Parathyroid adenoma (tissue), 2 donors: ENCODE measurements around the gene FUOM.
A peak's percentile ranks its signal among the peaks of the same experiment; 100 is the strongest.

ENCODE experiments used
- H2AFZ ChIP-seq: fragments of 300-600 bp; sonication (generic); one replicate; pipeline ENCODE4 v1.7.0; 2017; ENCODE audit warnings: antibody characterized with exemption, mild to moderate bottlenecking
- H3K27ac ChIP-seq: fragments of 300-600 bp; sonication (generic); one replicate; pipeline ENCODE4 v1.7.0; 2017
- H3K27me3 ChIP-seq: fragments of 300-600 bp; sonication (generic); one replicate; pipeline ENCODE4 v1.7.0; 2017; ENCODE audit warnings: low read length; ENCODE audit not compliant: control insufficient read depth, insufficient read depth
- H3K36me3 ChIP-seq: fragments of 300-600 bp; sonication (generic); one replicate; pipeline ENCODE4 v1.7.0; 2017; ENCODE audit warnings: low read length; ENCODE audit not compliant: control insufficient read depth, insufficient read depth
- H3K4me1 ChIP-seq: fragments of 300-600 bp; sonication (generic); one replicate; pipeline ENCODE4 v1.7.0; 2017; ENCODE audit warnings: control low read depth
- H3K4me2 ChIP-seq: fragments of 300-600 bp; sonication (generic); one replicate; pipeline ENCODE4 v1.7.0; 2017; ENCODE audit warnings: low read length
- H3K4me3 ChIP-seq: fragments of 300-600 bp; sonication (generic); one replicate; pipeline ENCODE4 v1.7.0; 2017; ENCODE audit warnings: low read depth, low read length
- H3K79me2 ChIP-seq: fragments of 300-600 bp; sonication (generic); one replicate; pipeline ENCODE4 v1.7.0; 2017; ENCODE audit warnings: control low read depth
- H3K9ac ChIP-seq: fragments of 300-600 bp; sonication (generic); one replicate; pipeline ENCODE4 v1.7.0; 2017; ENCODE audit warnings: mild to moderate bottlenecking
- H3K9me3 ChIP-seq: fragments of 300-600 bp; sonication (generic); one replicate; pipeline ENCODE4 v1.7.0; 2017; ENCODE audit warnings: low read length; ENCODE audit not compliant: control insufficient read depth
- TF ChIP-seq, protein P1 (sequence below): fragments of 300-600 bp; sonication (generic); IDR thresholded peaks from one replicate; pipeline ENCODE4 v1.7.0; 2017; ENCODE audit warnings: antibody characterized with exemption, mild to moderate bottlenecking
- donor health status: primary hyperparathyroidism.

Gene FUOM

DNA sequence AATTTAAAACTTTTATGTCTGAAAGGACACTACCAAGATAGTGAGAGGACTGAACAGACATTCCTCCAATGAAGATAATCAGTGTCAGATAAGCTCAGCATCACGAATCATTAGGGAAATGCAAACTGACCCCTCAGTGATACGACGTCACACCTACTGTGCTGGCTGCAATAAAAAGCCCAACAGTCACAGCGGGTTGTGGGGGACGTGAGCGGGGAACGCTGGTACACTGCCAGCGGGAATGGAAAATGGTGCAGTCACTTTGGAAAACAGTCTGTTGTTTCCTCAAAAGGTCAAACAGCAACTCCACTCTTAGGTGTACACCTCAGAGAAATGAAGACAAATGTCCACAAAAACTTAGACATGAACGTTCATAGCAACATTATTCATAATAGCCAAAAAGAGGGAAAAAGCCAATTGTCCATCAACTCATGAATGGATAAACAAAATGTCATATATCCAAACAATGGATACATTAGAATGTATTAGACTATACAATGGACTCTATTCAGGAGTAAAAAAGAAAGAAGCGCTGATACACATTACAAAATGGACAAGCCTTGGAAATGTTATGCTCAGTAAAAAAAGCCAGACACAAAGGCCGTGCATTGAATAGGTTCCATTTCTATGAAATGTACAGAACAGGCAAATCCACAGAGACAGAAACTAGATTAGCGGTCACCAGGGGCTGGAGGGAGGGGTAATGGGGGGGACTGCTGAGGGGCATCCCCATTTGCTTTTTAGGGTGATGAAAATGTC lies 17.7 kb upstream of the FUOM start:
- H3K9me3 ChIP-seq, result no peaks in the 10 kb centered on the region
- no peak overlapping the region for H3K9ac ChIP-seq
- no peaks in the 10 kb centered on the region for H3K36me3 ChIP-seq
- no peak overlapping the region for H3K27ac ChIP-seq
- H3K4me3 ChIP-seq, result no peak overlapping the region
- TF ChIP-seq, protein P1, sequence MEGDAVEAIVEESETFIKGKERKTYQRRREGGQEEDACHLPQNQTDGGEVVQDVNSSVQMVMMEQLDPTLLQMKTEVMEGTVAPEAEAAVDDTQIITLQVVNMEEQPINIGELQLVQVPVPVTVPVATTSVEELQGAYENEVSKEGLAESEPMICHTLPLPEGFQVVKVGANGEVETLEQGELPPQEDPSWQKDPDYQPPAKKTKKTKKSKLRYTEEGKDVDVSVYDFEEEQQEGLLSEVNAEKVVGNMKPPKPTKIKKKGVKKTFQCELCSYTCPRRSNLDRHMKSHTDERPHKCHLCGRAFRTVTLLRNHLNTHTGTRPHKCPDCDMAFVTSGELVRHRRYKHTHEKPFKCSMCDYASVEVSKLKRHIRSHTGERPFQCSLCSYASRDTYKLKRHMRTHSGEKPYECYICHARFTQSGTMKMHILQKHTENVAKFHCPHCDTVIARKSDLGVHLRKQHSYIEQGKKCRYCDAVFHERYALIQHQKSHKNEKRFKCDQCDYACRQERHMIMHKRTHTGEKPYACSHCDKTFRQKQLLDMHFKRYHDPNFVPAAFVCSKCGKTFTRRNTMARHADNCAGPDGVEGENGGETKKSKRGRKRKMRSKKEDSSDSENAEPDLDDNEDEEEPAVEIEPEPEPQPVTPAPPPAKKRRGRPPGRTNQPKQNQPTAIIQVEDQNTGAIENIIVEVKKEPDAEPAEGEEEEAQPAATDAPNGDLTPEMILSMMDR, result no peak
- H2AFZ ChIP-seq, result no peak overlapping the region
- H3K79me2 ChIP-seq, result no peaks in the 10 kb centered on the region
- H3K4me1 ChIP-seq, result no peaks in the 10 kb centered on the region
- no peaks in the 10 kb centered on the region for H3K27me3 ChIP-seq
- no peak overlapping the region for H3K4me2 ChIP-seq

DNA sequence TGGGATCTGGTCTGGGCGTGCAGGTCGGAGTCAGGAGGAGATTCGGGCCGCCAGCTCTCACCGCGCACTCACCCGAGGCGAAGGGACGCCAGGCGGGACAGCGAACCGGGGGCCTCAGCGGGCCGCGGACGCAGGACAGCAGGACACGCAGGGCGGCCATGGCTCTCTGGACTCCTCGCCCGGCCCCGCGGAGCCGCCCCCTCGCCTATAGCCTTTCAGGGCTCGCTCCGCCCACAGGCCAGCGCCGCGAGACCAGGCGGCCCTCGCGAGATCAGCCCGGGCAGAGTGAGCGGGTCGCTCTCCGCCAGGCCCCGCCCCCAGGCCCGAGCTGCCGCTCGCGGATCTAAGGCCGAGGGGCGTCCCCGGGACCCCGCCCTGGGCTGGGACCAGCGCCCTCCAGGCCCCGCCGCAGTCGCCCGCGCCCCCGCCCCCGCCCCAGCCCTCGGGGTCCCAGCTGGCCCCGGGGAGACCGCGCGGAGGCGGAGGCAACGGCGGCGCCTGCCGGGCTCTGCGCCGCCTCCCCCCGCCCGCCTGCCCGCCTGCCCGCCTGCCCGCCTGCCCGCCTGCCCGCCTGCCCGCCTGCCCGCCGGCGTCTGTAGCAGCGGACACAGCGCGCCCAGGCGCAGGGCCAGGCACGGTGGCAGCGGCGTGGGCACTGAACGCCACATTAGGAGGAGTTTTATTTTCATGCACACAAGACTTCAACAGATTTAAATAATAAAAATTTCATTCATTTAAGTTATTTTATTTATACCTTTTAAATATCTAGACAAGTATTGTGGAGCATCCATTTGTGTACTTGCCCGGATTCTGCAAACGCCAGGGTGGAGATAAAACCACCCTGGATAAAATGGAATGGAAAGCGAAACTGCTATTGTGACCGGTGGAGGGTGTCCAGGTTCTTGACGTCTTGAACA lies 15.6 kb upstream of the FUOM start, which contains the start of gene ECHS1:
Gene ECHS1 (minus strand): TSS at position 181 of the 917 bp plus-strand sequence. CDS start 21 bp downstream, at position 160.
- Histone ChIP-seq H3K27ac (peak within 1 kb of the TSS; percentile 68), H3K9ac (no peak within 1 kb of the TSS), H3K9me3 (no peaks in the 10 kb centered on the region), H3K4me1 (no peaks in the 10 kb centered on the region), H3K4me2 (peak within 1 kb of the TSS; percentile 58), H2AFZ (peak within 1 kb of the TSS; percentile 80), H3K36me3 (no peaks in the 10 kb centered on the region), H3K79me2 (no peaks in the 10 kb centered on the region), H3K27me3 (no peaks in the 10 kb centered on the region), H3K4me3 (peak within 1 kb of the TSS; percentile 60)
- TF ChIP-seq, protein P1, result no peak

DNA sequence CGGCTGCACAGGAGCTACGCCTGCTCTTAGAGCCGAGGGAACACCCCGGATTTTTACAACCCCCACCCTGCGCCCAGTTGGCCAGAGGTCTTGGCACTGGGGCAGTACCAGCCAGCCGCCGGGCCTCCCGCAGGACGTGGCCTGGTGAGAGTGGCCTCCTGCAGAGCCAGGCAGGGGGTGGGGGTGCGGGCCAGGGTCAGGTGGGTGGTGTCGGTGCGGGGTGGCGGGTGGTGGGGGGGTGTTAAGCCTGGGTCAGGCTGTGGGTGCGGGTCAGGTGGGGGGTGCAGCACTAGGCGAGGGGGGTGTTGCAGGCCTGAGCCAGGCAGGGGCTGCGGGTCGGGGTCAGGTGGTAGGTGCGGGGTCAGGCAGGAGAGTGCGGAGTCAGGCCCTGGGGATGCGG lies 14.7 kb upstream of the FUOM start:
- TF ChIP-seq, protein P1, result no peak
- H2AFZ ChIP-seq, result no peak overlapping the region
- no peaks in the 10 kb centered on the region for H3K4me1 ChIP-seq
- no peak overlapping the region for H3K9ac ChIP-seq
- no peak overlapping the region for H3K4me3 ChIP-seq
- no peaks in the 10 kb centered on the region for H3K36me3 ChIP-seq
- H3K27me3 ChIP-seq, result no peaks in the 10 kb centered on the region
- H3K4me2 ChIP-seq, result peak overlapping the region; percentile 40
- no peaks in the 10 kb centered on the region for H3K79me2 ChIP-seq
- H3K27ac ChIP-seq, result no peak overlapping the region
- no peaks in the 10 kb centered on the region for H3K9me3 ChIP-seq

DNA sequence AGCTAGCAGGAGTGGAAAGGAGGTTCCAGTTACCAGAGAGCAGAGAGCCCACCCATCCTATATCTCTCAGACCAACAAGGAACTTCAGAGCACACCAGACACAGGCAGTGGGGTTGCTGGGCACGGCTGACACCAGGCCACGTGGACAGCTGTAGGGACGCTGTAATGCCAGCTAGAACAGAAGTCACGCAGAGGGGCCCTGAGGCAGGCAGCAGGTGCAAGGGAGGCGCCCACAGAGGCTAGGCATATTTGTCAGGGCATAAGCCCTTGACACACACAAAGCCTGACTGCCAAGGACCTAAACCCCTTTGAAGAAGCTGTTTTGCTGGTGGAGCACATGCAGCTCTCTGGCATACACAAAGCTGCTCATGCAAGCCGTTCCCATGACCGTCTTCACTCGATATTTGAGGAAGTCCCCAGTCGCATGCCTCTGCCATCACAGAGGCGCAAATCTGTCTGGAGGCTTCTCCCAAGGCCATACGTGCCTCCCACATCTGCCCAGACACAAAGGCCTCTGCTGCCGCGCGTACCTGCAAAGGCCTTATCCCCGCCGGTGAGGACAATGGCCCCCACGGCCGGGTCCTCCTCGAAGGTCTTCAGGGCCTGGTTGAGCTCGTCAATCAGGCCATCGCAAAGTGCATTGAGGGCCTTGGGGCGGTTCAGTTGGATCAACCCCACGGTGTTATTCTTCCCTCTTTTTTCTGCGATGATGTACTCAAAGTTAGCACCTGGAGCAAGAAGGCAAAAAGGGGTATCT lies 12.4 kb upstream of the FUOM start:
- H3K27me3 ChIP-seq, result no peaks in the 10 kb centered on the region
- no peak overlapping the region for H3K4me3 ChIP-seq
- H3K4me1 ChIP-seq, result no peaks in the 10 kb centered on the region
- H3K36me3 ChIP-seq, result no peaks in the 10 kb centered on the region
- no peak overlapping the region for H3K4me2 ChIP-seq
- TF ChIP-seq, protein P1, result no peak
- no peak overlapping the region for H2AFZ ChIP-seq
- no peaks in the 10 kb centered on the region for H3K9me3 ChIP-seq
- no peaks in the 10 kb centered on the region for H3K79me2 ChIP-seq
- H3K27ac ChIP-seq, result no peak overlapping the region
- H3K9ac ChIP-seq, result no peak overlapping the region
